IMR-90 (cell line): Measurements from ENCODE around the gene FIBCD1.
A peak's percentile ranks its signal among the peaks of the same experiment; 100 is the strongest.

Experiments
- CEBPB ChIP-seq: IDR thresholded peaks from 2 replicates; pipeline ENCODE4 v1.6.1; 2012; ENCODE audit warnings: low read depth, low read length, improper control_type of control experiment
- MXI1 ChIP-seq: IDR thresholded peaks from 2 replicates; pipeline ENCODE4 v1.6.1; 2012; ENCODE audit warnings: low read depth, mild to moderate bottlenecking, low read length, moderate library complexity, borderline replicate concordance
- NFE2L2 ChIP-seq: fragments of 150-350 bp; IDR thresholded peaks from 2 replicates; pipeline ENCODE4 v1.6.1; 2016; ENCODE audit warnings: low read depth, mild to moderate bottlenecking, low read length
- POLR2A ChIP-seq: IDR thresholded peaks from 2 replicates; pipeline ENCODE4 v1.6.1; 2012; ENCODE audit warnings: mild to moderate bottlenecking, low read depth, low read length
- RAD21 ChIP-seq: IDR thresholded peaks from 2 replicates; pipeline ENCODE4 v1.6.1; 2012; ENCODE audit warnings: low read length, improper control_type of control experiment
- RFX5 ChIP-seq: IDR thresholded peaks from 2 replicates; pipeline ENCODE4 v1.8.0; 2012; ENCODE audit warnings: low read depth, mild to moderate bottlenecking, low read length, moderate library complexity
- USF2 ChIP-seq: fragments of 150-350 bp; IDR thresholded peaks from 2 replicates; pipeline ENCODE4 v1.6.1; 2017; ENCODE audit warnings: mild to moderate bottlenecking, antibody characterized with exemption, low read length, low read depth
- TF ChIP-seq, protein P1 (sequence below): conservative IDR thresholded peaks from 2 replicates; pipeline ENCODE4 v1.5.1; 2012; ENCODE audit warnings: mild to moderate bottlenecking, low read depth, low read length, improper control_type of control experiment
- TF ChIP-seq, protein P2 (sequence below): fragments of 150-350 bp; IDR thresholded peaks from 2 replicates; pipeline ENCODE4 v1.6.1; 2016; ENCODE audit warnings: low read depth, mild to moderate bottlenecking, low read length, moderate library complexity, borderline replicate concordance

DNA sequence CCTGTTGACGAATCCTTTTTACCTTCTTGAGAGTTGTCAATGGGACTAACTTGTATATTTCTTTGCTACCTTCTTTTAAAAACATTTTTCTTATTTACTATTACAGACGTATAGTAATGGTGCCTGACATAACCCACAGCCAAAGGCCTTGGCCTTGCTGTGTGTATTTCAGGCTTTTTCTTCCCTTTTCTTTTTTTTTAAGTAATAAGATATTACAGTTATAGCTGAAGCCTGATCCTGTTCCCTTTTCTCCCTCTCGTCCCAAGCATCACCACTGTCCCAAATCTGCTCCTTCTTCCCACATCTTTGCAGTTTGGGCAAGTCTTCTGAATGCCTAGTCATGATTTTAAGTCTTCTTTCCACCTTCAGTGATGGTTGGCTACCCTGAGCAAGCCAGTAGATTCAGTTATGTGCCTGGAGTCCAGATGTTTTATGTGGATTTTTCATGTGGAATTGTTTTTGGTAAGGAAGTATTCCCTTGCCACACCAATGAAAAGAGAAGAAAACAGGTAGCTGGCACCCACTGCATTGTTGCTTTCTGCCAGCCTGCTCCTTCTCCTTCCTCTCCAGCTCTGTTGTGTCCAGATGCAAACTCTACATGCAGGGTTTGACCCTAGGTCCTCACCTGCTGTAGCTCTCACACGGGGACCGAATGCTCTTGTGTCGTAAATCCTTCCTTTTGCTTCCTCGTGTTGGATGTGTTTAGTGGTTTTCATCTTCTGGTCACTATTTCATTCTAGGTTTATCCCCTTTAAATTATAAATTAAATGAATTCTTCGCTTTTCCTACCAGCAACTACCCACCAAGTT, 77.5 kb downstream of the FIBCD1 start:
- TF ChIP-seq, protein P1, sequence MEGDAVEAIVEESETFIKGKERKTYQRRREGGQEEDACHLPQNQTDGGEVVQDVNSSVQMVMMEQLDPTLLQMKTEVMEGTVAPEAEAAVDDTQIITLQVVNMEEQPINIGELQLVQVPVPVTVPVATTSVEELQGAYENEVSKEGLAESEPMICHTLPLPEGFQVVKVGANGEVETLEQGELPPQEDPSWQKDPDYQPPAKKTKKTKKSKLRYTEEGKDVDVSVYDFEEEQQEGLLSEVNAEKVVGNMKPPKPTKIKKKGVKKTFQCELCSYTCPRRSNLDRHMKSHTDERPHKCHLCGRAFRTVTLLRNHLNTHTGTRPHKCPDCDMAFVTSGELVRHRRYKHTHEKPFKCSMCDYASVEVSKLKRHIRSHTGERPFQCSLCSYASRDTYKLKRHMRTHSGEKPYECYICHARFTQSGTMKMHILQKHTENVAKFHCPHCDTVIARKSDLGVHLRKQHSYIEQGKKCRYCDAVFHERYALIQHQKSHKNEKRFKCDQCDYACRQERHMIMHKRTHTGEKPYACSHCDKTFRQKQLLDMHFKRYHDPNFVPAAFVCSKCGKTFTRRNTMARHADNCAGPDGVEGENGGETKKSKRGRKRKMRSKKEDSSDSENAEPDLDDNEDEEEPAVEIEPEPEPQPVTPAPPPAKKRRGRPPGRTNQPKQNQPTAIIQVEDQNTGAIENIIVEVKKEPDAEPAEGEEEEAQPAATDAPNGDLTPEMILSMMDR: no peak
- TF ChIP-seq POLR2A: peak; percentile 89
- TF ChIP-seq USF2: no peak
- no peak for TF ChIP-seq CEBPB
- TF ChIP-seq, protein P2, sequence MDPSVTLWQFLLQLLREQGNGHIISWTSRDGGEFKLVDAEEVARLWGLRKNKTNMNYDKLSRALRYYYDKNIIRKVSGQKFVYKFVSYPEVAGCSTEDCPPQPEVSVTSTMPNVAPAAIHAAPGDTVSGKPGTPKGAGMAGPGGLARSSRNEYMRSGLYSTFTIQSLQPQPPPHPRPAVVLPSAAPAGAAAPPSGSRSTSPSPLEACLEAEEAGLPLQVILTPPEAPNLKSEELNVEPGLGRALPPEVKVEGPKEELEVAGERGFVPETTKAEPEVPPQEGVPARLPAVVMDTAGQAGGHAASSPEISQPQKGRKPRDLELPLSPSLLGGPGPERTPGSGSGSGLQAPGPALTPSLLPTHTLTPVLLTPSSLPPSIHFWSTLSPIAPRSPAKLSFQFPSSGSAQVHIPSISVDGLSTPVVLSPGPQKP: no peak
- TF ChIP-seq NFE2L2: 0 out of 2 replicates have a peak, but pooled peaks have one; percentile 37
- no peak for TF ChIP-seq MXI1
- TF ChIP-seq RAD21: no peak
- no peak for TF ChIP-seq RFX5
